ENCODE data around the gene PRPH.
"Not testable (repeated sequence)": the region's sequence is repeated elsewhere in the genome, so short reads cannot be mapped to it uniquely, and the experiment has no call there.

PRPH gene

GRCh38 chr12:49276304-49277290 lies 18.4 kb upstream of the PRPH start:
- DNase-seq: no peak

GRCh38 chr12:49277466-49277865 lies 17.5 kb upstream of the PRPH start:
- DNase-seq: no peak

GRCh38 chr12:49279706-49280159 lies 15.2 kb upstream of the PRPH start:
- no peak for DNase-seq

- DNase-seq: not testable (repeated sequence)
These were observed 14.4 kb upstream of the PRPH start for GRCh38 chr12:49280545-49280944.

GRCh38 chr12:49282302-49282701 lies 12.6 kb upstream of the PRPH start:
- no peak for DNase-seq

GRCh38 chr12:49282740-49283375 lies 12.1 kb upstream of the PRPH start:
- not testable (repeated sequence) for DNase-seq

GRCh38 chr12:49283541-49284429 lies 11.2 kb upstream of the PRPH start:
- DNase-seq: no peak

GRCh38 chr12:49284672-49285071 lies 10.3 kb upstream of the PRPH start:
- DNase-seq: no peak

- DNase-seq: no peak
These were observed 7.1 kb upstream of the PRPH start for GRCh38 chr12:49287876-49288275.

GRCh38 chr12:49288412-49288853 lies 6.5 kb upstream of the PRPH start:
- DNase-seq: peak; percentile 28 to 75 (median 58)

GRCh38 chr12:49288922-49289555 lies 5.9 kb upstream of the PRPH start:
- no peak for DNase-seq

- no peak for DNase-seq
These were observed 2.3 kb upstream of the PRPH start for GRCh38 chr12:49292729-49293055.

GRCh38 chr12:49293056-49293956 lies 1.6 kb upstream of the PRPH start:
- no peak for DNase-seq

GRCh38 chr12:49294086-49294803 lies 702 bp upstream of the PRPH start:
- no peak for DNase-seq

GRCh38 chr12:49294804-49295081 lies 204 bp upstream of the PRPH start:
- DNase-seq: no peak

- peak; percentile 41 to 62 (median 49) for DNase-seq
These were observed 1.3 kb downstream of the PRPH start for GRCh38 chr12:49296034-49296835.

GRCh38 chr12:49296836-49297694 lies 2.1 kb downstream of the PRPH start:
- peak in 5 of 6 experiments; percentile 21 to 43 (median 32) for DNase-seq

- no peak for DNase-seq
These were observed 2.7 kb downstream of the PRPH start for GRCh38 chr12:49297695-49298060.

GRCh38 chr12:49298160-49298559 lies 3.2 kb downstream of the PRPH start:
- DNase-seq: no peak
